ENCODE data around the gene LHFPL3.

DNA sequence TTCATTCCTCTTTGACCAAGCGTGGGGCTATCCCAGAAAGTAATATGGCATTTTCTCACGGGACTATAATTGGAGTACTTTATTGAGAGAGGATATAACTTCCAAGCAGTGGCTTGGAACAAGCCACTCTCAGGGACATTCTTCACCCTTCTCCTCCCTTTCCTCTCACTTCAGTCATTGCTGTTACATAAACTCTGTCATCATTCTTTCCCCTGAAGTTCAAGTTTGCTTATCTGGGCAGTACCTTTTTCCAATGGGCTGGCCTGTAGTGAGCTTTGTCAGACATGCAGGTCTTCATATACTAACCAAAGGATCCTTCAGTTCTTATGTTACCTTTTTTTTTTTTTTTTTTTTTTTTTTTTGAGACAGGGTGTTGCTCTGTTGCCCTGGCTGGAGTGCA is 626.9 kb downstream of the LHFPL3 start:
- TF ChIP-seq, protein P1, sequence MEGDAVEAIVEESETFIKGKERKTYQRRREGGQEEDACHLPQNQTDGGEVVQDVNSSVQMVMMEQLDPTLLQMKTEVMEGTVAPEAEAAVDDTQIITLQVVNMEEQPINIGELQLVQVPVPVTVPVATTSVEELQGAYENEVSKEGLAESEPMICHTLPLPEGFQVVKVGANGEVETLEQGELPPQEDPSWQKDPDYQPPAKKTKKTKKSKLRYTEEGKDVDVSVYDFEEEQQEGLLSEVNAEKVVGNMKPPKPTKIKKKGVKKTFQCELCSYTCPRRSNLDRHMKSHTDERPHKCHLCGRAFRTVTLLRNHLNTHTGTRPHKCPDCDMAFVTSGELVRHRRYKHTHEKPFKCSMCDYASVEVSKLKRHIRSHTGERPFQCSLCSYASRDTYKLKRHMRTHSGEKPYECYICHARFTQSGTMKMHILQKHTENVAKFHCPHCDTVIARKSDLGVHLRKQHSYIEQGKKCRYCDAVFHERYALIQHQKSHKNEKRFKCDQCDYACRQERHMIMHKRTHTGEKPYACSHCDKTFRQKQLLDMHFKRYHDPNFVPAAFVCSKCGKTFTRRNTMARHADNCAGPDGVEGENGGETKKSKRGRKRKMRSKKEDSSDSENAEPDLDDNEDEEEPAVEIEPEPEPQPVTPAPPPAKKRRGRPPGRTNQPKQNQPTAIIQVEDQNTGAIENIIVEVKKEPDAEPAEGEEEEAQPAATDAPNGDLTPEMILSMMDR (IDR thresholded peaks at IDR 0.05) = no peak
- no peak for TF ChIP-seq EZH2 (IDR thresholded peaks at IDR 0.05; ENCODE audit: borderline replicate concordance, insufficient read depth, low read depth, low read length, poor library complexity, severe bottlenecking)

All from B cell (primary cell).